Suprapubic skin (tissue), 4 donors: Measurements from ENCODE around the gene LCNL1.

Source experiments
- EP300 ChIP-seq: sonication (generic); formaldehyde crosslinking; IDR thresholded peaks from one replicate; pipeline ENCODE4 v1.6.1; 2017; ENCODE audit warnings: antibody characterized with exemption
- POLR2A ChIP-seq, 2 donors: fragments of 450-650 bp; IDR thresholded peaks; one replicate each; pipeline ENCODE4 v1.6.1; 2017; ENCODE audit warnings: antibody characterized with exemption in 2 of 2, mild to moderate bottlenecking in 2 of 2, moderate library complexity in 2 of 2
- POLR2AphosphoS5 ChIP-seq, 3 donors: sonication (generic); formaldehyde crosslinking; IDR thresholded peaks; one replicate each; pipeline ENCODE4 v1.6.1; 2017; ENCODE audit warnings: antibody characterized with exemption in 3 of 3
- TF ChIP-seq, protein P1 (sequence below), 2 donors: fragments of 200-600 bp in 1 of 2; fragments of 450-650 bp in 1 of 2; sonication (generic) in 1 of 2; IDR thresholded peaks; one replicate each; pipeline ENCODE4 v1.5.1; 2016 to 2019; ENCODE audit warnings: antibody characterized with exemption in 2 of 2, mild to moderate bottlenecking in 1 of 2, moderate library complexity in 1 of 2

- TF ChIP-seq, protein P1, sequence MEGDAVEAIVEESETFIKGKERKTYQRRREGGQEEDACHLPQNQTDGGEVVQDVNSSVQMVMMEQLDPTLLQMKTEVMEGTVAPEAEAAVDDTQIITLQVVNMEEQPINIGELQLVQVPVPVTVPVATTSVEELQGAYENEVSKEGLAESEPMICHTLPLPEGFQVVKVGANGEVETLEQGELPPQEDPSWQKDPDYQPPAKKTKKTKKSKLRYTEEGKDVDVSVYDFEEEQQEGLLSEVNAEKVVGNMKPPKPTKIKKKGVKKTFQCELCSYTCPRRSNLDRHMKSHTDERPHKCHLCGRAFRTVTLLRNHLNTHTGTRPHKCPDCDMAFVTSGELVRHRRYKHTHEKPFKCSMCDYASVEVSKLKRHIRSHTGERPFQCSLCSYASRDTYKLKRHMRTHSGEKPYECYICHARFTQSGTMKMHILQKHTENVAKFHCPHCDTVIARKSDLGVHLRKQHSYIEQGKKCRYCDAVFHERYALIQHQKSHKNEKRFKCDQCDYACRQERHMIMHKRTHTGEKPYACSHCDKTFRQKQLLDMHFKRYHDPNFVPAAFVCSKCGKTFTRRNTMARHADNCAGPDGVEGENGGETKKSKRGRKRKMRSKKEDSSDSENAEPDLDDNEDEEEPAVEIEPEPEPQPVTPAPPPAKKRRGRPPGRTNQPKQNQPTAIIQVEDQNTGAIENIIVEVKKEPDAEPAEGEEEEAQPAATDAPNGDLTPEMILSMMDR (IDR thresholded peaks at IDR 0.05), result no peak
- TF ChIP-seq POLR2A (IDR thresholded peaks at IDR 0.05) (no peak), POLR2AphosphoS5 (IDR thresholded peaks at IDR 0.05) (no peak), EP300 (no peak)
These were observed 27.4 kb upstream of the LCNL1 start for GRCh38 chr9:136955202-136955942.
